H1 (cell line): ENCODE measurements around the gene WDR35. TPM values are rescaled to one million over a fixed set of nuclear protein-coding genes. Genes with fewer than 3 reads are reported as not detected.

Experiments
- CTCF ChIA-PET: fragments of 300-600 bp; sonication (Branson Sonifier 250); formaldehyde crosslinking; loops from one replicate; lab custom pipeline; 2021; ENCODE audit not compliant: partially characterized antibody; lab: Charles Lee
- POLR2A ChIA-PET: fragments of 300-600 bp; sonication (Branson Sonifier 250); formaldehyde crosslinking; loops from one replicate; lab custom pipeline; 2021; ENCODE audit warnings: inconsistent platforms; ENCODE audit not compliant: partially characterized antibody; lab: Charles Lee
- DNase-seq, 2 experiments: peaks; one replicate each; pipeline versions ENCODE4 v3.0.0 to v3.0.0-alpha.2; 2010 to 2022; ENCODE audit warnings: low spot score in 2 of 2, low read depth in 1 of 2, mixed read lengths in 1 of 2
- FAIRE-seq: peaks from 2 replicates; lab custom pipeline; 2011; peaks lifted over from hg19 to GRCh38; lab: Jason Lieb, UNC
- H2AFZ ChIP-seq: 2 replicates; pipeline ENCODE4 v1.8.1; 2012; ENCODE audit warnings: low read length, inconsistent platforms
- H2AK5ac ChIP-seq: 2 replicates; pipeline ENCODE4 v1.6.1; 2013; ENCODE audit warnings: low read depth, low read length
- H2BK120ac ChIP-seq: replicated peaks from 2 replicates; pipeline ENCODE3; 2013; ENCODE audit warnings: low read depth, low read length, inconsistent platforms
- H2BK12ac ChIP-seq: 2 replicates; pipeline ENCODE4 v1.6.1; 2013; ENCODE audit warnings: low read depth, low read length
- H2BK15ac ChIP-seq: 2 replicates; pipeline ENCODE4 v1.6.1; 2013; ENCODE audit warnings: low read length
- H2BK20ac ChIP-seq: 2 replicates; pipeline ENCODE4 v1.6.1; 2013; ENCODE audit warnings: low read length
- H2BK5ac ChIP-seq: 2 replicates; pipeline ENCODE4 v1.6.1; 2013; ENCODE audit warnings: low read depth, low read length
- H3K14ac ChIP-seq: 2 replicates; pipeline ENCODE4 v1.6.1; 2013; ENCODE audit warnings: inconsistent platforms; ENCODE audit not compliant: insufficient read length
- H3K18ac ChIP-seq: 2 replicates; pipeline ENCODE4 v1.6.1; 2013; ENCODE audit warnings: low read length; ENCODE audit errors: extremely low read depth
- H3K23ac ChIP-seq: 2 replicates; pipeline ENCODE4 v1.6.1; 2013; ENCODE audit warnings: inconsistent platforms; ENCODE audit not compliant: insufficient read length
- H3K23me2 ChIP-seq: 2 replicates; pipeline ENCODE4 v1.6.1; 2013; ENCODE audit warnings: low read depth, low read length
- H3K27ac ChIP-seq: 2 replicates; pipeline ENCODE4 v1.6.1; 2011; ENCODE audit warnings: low read depth, low read length, inconsistent platforms
- H3K27me3 ChIP-seq, 4 experiments: replicated peaks in 1 of 4; 1 replicate in 1 of 4; 2 replicates in 3 of 4; pipeline versions ENCODE4 v1.6.1 to v1.8.1; 2011 to 2013; ENCODE audit warnings: low read length in 3 of 4, mild to moderate bottlenecking in 3 of 4, inconsistent platforms in 2 of 4, mixed read lengths in 2 of 4, moderate library complexity in 1 of 4; ENCODE audit not compliant: control insufficient read depth in 3 of 4, insufficient read depth in 3 of 4; ENCODE audit errors: extremely low read depth in 1 of 4
- H3K36me3 ChIP-seq, 4 experiments: 2 replicates each; pipeline versions ENCODE4 v1.6.1 to v1.8.1; 2011 to 2013; ENCODE audit warnings: mild to moderate bottlenecking in 4 of 4, low read length in 3 of 4, moderate library complexity in 2 of 4, control low read depth in 1 of 4, inconsistent platforms in 1 of 4; ENCODE audit not compliant: insufficient read depth in 4 of 4, control insufficient read depth in 2 of 4
- H3K4ac ChIP-seq: replicated peaks from 2 replicates; pipeline ENCODE3; 2013; ENCODE audit warnings: low read length, low read depth, mixed read lengths, inconsistent platforms; ENCODE audit not compliant: insufficient read length
- H3K4me1 ChIP-seq, 4 experiments: replicated peaks in 1 of 4; 1 replicate in 1 of 4; 2 replicates in 3 of 4; pipeline versions ENCODE4 v1.6.1 to v1.8.1; 2011 to 2013; ENCODE audit warnings: low read length in 3 of 4, inconsistent platforms in 2 of 4, mixed read lengths in 1 of 4; ENCODE audit not compliant: insufficient read depth in 4 of 4, control insufficient read depth in 3 of 4
- H3K4me2 ChIP-seq, 2 experiments: 2 replicates each; pipeline versions ENCODE4 v1.6.1 to v1.8.1; 2011 to 2013; ENCODE audit warnings: low read depth in 2 of 2, low read length in 2 of 2, control low read depth in 1 of 2, inconsistent platforms in 1 of 2, mild to moderate bottlenecking in 1 of 2; ENCODE audit not compliant: insufficient read depth in 1 of 2
- H3K4me3 ChIP-seq, 4 experiments: fragments of 200-600, 300-600 bp in 1 of 4; sonication (generic), shearing (Covaris generic), sonication (Bioruptor Twin) in 1 of 4; 2 replicates each; pipeline versions ENCODE4 v1.5.1 to v1.8.1; 2011 to 2016; ENCODE audit warnings: low read length in 4 of 4, low read depth in 3 of 4, control low read depth in 2 of 4, inconsistent platforms in 2 of 4, mild to moderate bottlenecking in 2 of 4, mixed read lengths in 1 of 4, moderate library complexity in 1 of 4; ENCODE audit not compliant: insufficient read depth in 2 of 4; ENCODE audit errors: extremely low read depth in 1 of 4
- H3K56ac ChIP-seq: replicated peaks from 2 replicates; pipeline ENCODE3; 2013; ENCODE audit warnings: low read depth, mild to moderate bottlenecking, mixed read lengths, low read length, inconsistent platforms; ENCODE audit not compliant: insufficient read length
- H3K79me1 ChIP-seq: 2 replicates; pipeline ENCODE4 v1.6.1; 2013; ENCODE audit warnings: low read depth, low read length, control low read depth
- H3K79me2 ChIP-seq, 2 experiments: 2 replicates each; pipeline versions ENCODE4 v1.6.1 to v1.8.1; 2012 to 2013; ENCODE audit warnings: low read length in 2 of 2, mild to moderate bottlenecking in 2 of 2, inconsistent platforms in 1 of 2; ENCODE audit not compliant: insufficient read depth in 2 of 2, control insufficient read depth in 1 of 2
- H3K9ac ChIP-seq, 4 experiments: replicated peaks in 1 of 4; 1 replicate in 1 of 4; 2 replicates in 3 of 4; pipeline versions ENCODE4 v1.6.1 to v1.8.1; 2011 to 2013; ENCODE audit warnings: low read depth in 3 of 4, low read length in 3 of 4, control low read depth in 2 of 4, mild to moderate bottlenecking in 2 of 4, moderate library complexity in 2 of 4, inconsistent platforms in 1 of 4; ENCODE audit errors: extremely low read depth in 1 of 4
- H3K9me3 ChIP-seq, 2 experiments: 2 replicates each; pipeline versions ENCODE4 v1.6.1 to v1.8.1; 2012 to 2013; ENCODE audit warnings: mild to moderate bottlenecking in 2 of 2, moderate library complexity in 2 of 2, control low read depth in 1 of 2, inconsistent platforms in 1 of 2, low read depth in 1 of 2, low read length in 1 of 2, mixed read lengths in 1 of 2; ENCODE audit not compliant: insufficient read depth in 2 of 2
- H4K20me1 ChIP-seq, 2 experiments: replicated peaks in 1 of 2; 2 replicates each; pipeline versions ENCODE3 to v1.8.1; 2011 to 2013; ENCODE audit warnings: inconsistent platforms in 2 of 2, low read length in 2 of 2, mild to moderate bottlenecking in 1 of 2; ENCODE audit not compliant: insufficient read depth in 2 of 2, control insufficient read depth in 1 of 2
- H4K5ac ChIP-seq: 2 replicates; pipeline ENCODE4 v1.6.1; 2013; ENCODE audit warnings: low read length, low read depth, mixed read lengths, inconsistent platforms; ENCODE audit not compliant: insufficient read length
- H4K8ac ChIP-seq: 2 replicates; pipeline ENCODE4 v1.8.0; 2013; ENCODE audit warnings: mild to moderate bottlenecking, moderate library complexity, low read length, inconsistent platforms; ENCODE audit not compliant: insufficient read depth; ENCODE audit errors: extremely low read depth
- H4K91ac ChIP-seq: replicated peaks from 2 replicates; pipeline ENCODE3; 2013; ENCODE audit warnings: low read length, mixed read lengths, inconsistent platforms; ENCODE audit not compliant: insufficient read length
- BCL11A ChIP-seq, 2 experiments: IDR thresholded peaks; one replicate each; pipeline ENCODE4 v1.6.1; 2011; ENCODE audit warnings: low read depth in 2 of 2, low read length in 2 of 2, mild to moderate bottlenecking in 2 of 2
- BRCA1 ChIP-seq: IDR thresholded peaks from 2 replicates; pipeline ENCODE4 v1.6.1; 2012; ENCODE audit warnings: low read depth, low read length, improper control_type of control experiment
- POLR2A ChIP-seq, 2 experiments: IDR thresholded peaks; 1 replicate in 1 of 2; 2 replicates in 1 of 2; pipeline ENCODE4 v1.6.1; 2011; ENCODE audit warnings: low read depth in 2 of 2, low read length in 2 of 2, mild to moderate bottlenecking in 2 of 2; ENCODE audit errors: control extremely low read depth in 1 of 2
- POLR2AphosphoS5 ChIP-seq: IDR thresholded peaks from 2 replicates; pipeline ENCODE4 v1.6.1; 2011; ENCODE audit warnings: low read depth, low read length
- RFX5 ChIP-seq: IDR thresholded peaks from 2 replicates; pipeline ENCODE4 v1.6.1; 2011; ENCODE audit warnings: low read depth, low read length, improper control_type of control experiment, borderline replicate concordance
- RNF2 ChIP-seq: fragments of 200-900, 300-1000 bp; sonication (generic); IDR thresholded peaks from 2 replicates; pipeline ENCODE4 v1.7.1; 2016; ENCODE audit warnings: borderline replicate concordance, low read depth, mild to moderate bottlenecking, antibody characterized with exemption, low read length; ENCODE audit not compliant: poor library complexity, severe bottlenecking; ENCODE audit errors: missing control alignments
- SP2 ChIP-seq: IDR thresholded peaks from 2 replicates; pipeline ENCODE4 v1.6.1; 2012; ENCODE audit warnings: mild to moderate bottlenecking, low read length, inconsistent platforms
- SRF ChIP-seq: IDR thresholded peaks from 2 replicates; pipeline ENCODE4 v1.6.1; 2011; ENCODE audit warnings: mild to moderate bottlenecking, low read depth, low read length, moderate library complexity
- TAF1 ChIP-seq: IDR thresholded peaks from 2 replicates; pipeline ENCODE4 v1.6.1; 2011; ENCODE audit warnings: mild to moderate bottlenecking, low read depth, low read length
- YY1 ChIP-seq: IDR thresholded peaks from 2 replicates; pipeline ENCODE4 v1.6.1; 2011; ENCODE audit warnings: low read depth, mild to moderate bottlenecking, low read length
- WGBS, 2 experiments: shearing (Covaris generic) in 1 of 2; methylation state at CpG; one replicate each; pipeline versions ENCODE4 v1.1.6 to v1.1.7; 2013 to 2015; ENCODE audit warnings: low lambda C conversion rate in 2 of 2, mixed read lengths in 2 of 2, inconsistent platforms in 1 of 2, low coverage in 1 of 2, missing lambda C conversion rate in 1 of 2; ENCODE audit not compliant: insufficient replicate concordance in 2 of 2, insufficient coverage in 1 of 2, insufficient read length in 1 of 2; ENCODE audit errors: extremely low coverage in 1 of 2, missing lambda C conversion rate in 1 of 2; 5-methylcytosine and 5-hydroxymethylcytosine counted together
- polyA plus RNA-seq, 7 experiments: library from polyadenylated mRNA; depleted of rRNA in 3 of 7; stranded (reverse) in 5 of 7; unstranded in 2 of 7; fragments of >200 nt in 5 of 7; fragments of 200-250 nt in 2 of 7; gene quantifications; 1 replicate in 5 of 7; 2 replicates in 1 of 7; 4 replicates in 1 of 7; pipeline versions ENCODE4 v1.2.1 to v1.2.3, GENCODE V29; 2011 to 2013; ENCODE audit warnings: missing spikeins in 2 of 7, mixed read lengths in 2 of 7
- total RNA-seq: library from RNA; stranded (reverse); fragmentation: NEBNext Ultra II Directional; extraction: Animal tissue kit (Norgen Biotek cat#: 25700); gene quantifications from 2 replicates; pipeline ENCODE4 v1.2.1, GENCODE V29; 2021
- TF ChIP-seq, protein P1 (sequence below), 3 experiments: IDR thresholded peaks; 1 replicate in 2 of 3; 2 replicates in 1 of 3; pipeline versions ENCODE4 v1.5.1 to v1.6.1; 2011; ENCODE audit warnings: low read length in 3 of 3, mild to moderate bottlenecking in 3 of 3, inconsistent platforms in 2 of 3, low read depth in 1 of 3, moderate library complexity in 1 of 3; ENCODE audit not compliant: insufficient read depth in 1 of 3; ENCODE audit errors: control extremely low read depth in 1 of 3

The WDR35 gene
- total and polyA plus RNA-seq, 2 of the 8 experiments (the other 6 are each of a cell fraction or from before 2014, with no cell fraction given): 9.0 to 25.5 TPM

GRCh38 chr2:20025065-20025786 lies 35.3 kb upstream of the WDR35 start:
- Histone ChIP-seq H3K27ac (no peak overlapping the region), H2BK5ac (no peak overlapping the region), H3K27me3 (no peaks in the 10 kb centered on the region), H3K18ac (no peak overlapping the region), H2BK15ac (no peak overlapping the region), H4K5ac (no peak overlapping the region), H4K20me1 (peaks cover 0 to 1% of the 10 kb centered on the region in 2 experiments), H2BK120ac (no peak overlapping the region), H3K4me1 (no peaks in the 10 kb centered on the region), H3K9ac (no peak overlapping the region), H2AFZ (no peak overlapping the region), H3K23me2 (no peaks in the 10 kb centered on the region), H2BK12ac (no peak overlapping the region), H3K14ac (no peak overlapping the region), H2AK5ac (no peak overlapping the region), H3K4me3 (no peak overlapping the region), H3K56ac (no peak overlapping the region), H3K36me3 (peaks cover 0 to 7% (median 0%) of the 10 kb centered on the region in 4 experiments; a peak in 2 of 8 replicates), H3K79me1 (no peaks in the 10 kb centered on the region), H2BK20ac (no peak overlapping the region), H4K8ac (no peak overlapping the region), H4K91ac (no peak overlapping the region), H3K9me3 (peaks cover 7 to 12% of the 10 kb centered on the region in 2 experiments; a peak in 3 of 4 replicates), H3K4me2 (no peak overlapping the region), H3K79me2 (no peaks in the 10 kb centered on the region), H3K23ac (no peak overlapping the region), H3K4ac (no peak overlapping the region)
- FAIRE-seq (no peak), DNase-seq (no peak)
- WGBS, 2 experiments: 91% methylated on average over 3 of the region's 3 CpGs; no CpG with 5 or more reads in 1 of the 2 experiments
- POLR2A ChIA-PET: no interaction called here
- CTCF ChIA-PET: no interaction called here
- no peak for TF ChIP-seq RFX5
- no peak for TF ChIP-seq POLR2A (IDR thresholded peaks at IDR 0.05; ENCODE audit: control extremely low read depth in 1 of 2, low read depth in 2 of 2, low read length in 2 of 2)
- TF ChIP-seq SRF: no peak
- no peak for TF ChIP-seq RNF2
- no peak for TF ChIP-seq BRCA1
- no peak for TF ChIP-seq YY1
- TF ChIP-seq TAF1: no peak
- TF ChIP-seq, protein P1, sequence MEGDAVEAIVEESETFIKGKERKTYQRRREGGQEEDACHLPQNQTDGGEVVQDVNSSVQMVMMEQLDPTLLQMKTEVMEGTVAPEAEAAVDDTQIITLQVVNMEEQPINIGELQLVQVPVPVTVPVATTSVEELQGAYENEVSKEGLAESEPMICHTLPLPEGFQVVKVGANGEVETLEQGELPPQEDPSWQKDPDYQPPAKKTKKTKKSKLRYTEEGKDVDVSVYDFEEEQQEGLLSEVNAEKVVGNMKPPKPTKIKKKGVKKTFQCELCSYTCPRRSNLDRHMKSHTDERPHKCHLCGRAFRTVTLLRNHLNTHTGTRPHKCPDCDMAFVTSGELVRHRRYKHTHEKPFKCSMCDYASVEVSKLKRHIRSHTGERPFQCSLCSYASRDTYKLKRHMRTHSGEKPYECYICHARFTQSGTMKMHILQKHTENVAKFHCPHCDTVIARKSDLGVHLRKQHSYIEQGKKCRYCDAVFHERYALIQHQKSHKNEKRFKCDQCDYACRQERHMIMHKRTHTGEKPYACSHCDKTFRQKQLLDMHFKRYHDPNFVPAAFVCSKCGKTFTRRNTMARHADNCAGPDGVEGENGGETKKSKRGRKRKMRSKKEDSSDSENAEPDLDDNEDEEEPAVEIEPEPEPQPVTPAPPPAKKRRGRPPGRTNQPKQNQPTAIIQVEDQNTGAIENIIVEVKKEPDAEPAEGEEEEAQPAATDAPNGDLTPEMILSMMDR (IDR thresholded peaks at IDR 0.05; ENCODE audit: control extremely low read depth in 1 of 3, insufficient read depth in 1 of 3, low read depth in 1 of 3, low read length in 3 of 3): no peak
- TF ChIP-seq BCL11A (IDR thresholded peaks at IDR 0.05; ENCODE audit: low read depth in 2 of 2, low read length in 2 of 2): no peak
- no peak for TF ChIP-seq POLR2AphosphoS5
- TF ChIP-seq SP2: no peak
